NAMALWA (cell line): ENCODE measurements around the gene THBS4.
"Not testable (repeated sequence)": the region's sequence is repeated elsewhere in the genome, so short reads cannot be mapped to it uniquely, and the experiment has no call there.

Experiments
- DNase-seq: peaks from one replicate; pipeline ENCODE4 v3.0.0-alpha.2; 2015; ENCODE audit warnings: low spot score

The THBS4 gene

GRCh38 chr5:80076131-80077050 lies 41.2 kb downstream of the THBS4 start:
- DNase-seq = no peak

GRCh38 chr5:80077051-80077714 lies 42.0 kb downstream of the THBS4 start:
- DNase-seq = no peak

GRCh38 chr5:80078921-80079320 lies 43.8 kb downstream of the THBS4 start:
- DNase-seq = no peak

DNA sequence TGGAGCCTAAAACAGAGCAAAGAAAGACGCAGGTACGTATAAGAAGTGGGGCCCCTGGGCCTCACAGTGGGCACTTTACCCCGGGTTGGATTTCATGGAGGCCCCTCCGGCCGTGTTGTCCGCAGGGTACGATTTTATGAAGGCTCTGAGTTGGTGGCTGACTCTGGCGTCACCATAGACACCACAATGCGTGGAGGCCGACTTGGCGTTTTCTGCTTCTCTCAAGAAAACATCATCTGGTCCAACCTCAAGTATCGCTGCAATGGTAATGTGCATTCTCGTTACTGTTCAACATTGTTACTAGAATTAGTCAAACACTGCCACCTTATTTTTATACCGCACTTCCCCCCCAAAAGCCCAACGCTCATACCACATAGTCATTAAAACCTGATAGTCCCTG lies 47.1 kb downstream of the THBS4 start:
- no peak for DNase-seq

GRCh38 chr5:80082731-80083100 lies 47.6 kb downstream of the THBS4 start:
- DNase-seq = peak; percentile 66

- DNase-seq = peak; percentile 72
These were observed 48.1 kb downstream of the THBS4 start for GRCh38 chr5:80083101-80083890.

DNA sequence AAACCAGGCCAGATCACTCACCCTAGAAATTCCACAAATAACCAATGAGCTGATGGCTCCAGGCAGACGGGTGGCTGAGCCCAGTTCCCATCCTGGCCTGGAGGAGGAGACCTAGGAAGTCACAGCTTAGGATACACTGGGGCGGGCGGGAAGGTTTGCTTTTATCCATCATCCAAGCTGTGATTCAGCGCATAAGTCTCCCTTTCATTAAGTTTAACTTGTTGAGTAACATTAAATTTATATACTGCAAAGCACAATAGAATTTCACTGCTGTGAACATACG lies 55.7 kb downstream of the THBS4 start:
- no peak for DNase-seq

DNA sequence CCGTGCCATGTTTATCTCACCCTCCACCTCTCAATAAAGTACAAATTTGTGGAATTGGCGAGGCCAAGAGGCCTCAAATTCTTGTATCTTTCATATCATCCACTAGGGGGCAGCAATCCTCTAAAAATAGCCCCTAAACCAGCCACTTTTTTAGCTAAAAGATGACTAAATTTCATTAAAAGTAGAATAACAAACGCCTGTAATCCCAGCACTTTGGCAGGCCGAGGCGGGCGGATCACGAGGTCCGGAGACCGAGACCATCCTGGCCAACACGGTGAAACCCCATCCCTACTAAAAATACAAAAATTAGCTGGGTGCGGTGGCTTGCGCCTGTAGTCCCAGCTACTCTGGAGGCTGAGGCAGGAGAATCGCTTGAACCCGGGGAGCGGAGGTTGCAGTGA lies 56.6 kb downstream of the THBS4 start:
- DNase-seq = peak; percentile 70

- no peak for DNase-seq
These were observed 57.4 kb downstream of the THBS4 start for GRCh38 chr5:80092486-80093107.

DNA sequence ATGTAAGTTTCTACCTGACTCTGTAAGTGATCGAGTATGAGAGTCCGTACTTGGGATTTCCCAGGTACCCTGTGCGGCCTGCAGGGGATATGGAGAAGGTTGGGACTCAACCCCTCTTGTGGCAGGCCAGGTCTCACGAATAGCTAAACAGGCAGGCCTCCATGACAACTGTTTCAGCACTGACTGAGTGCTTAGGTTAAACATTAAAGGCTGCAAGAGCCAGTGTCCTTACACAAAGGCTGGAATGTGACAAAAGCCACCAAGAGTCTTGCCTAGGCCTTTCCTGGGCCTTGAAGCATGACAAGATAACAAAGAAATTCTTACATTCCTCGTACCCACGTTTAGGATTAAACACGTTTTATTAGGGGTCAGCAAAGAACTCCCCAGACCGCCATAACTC lies 58.6 kb downstream of the THBS4 start:
- no peak for DNase-seq

GRCh38 chr5:80094236-80094738 lies 59.1 kb downstream of the THBS4 start:
- no peak for DNase-seq

DNA sequence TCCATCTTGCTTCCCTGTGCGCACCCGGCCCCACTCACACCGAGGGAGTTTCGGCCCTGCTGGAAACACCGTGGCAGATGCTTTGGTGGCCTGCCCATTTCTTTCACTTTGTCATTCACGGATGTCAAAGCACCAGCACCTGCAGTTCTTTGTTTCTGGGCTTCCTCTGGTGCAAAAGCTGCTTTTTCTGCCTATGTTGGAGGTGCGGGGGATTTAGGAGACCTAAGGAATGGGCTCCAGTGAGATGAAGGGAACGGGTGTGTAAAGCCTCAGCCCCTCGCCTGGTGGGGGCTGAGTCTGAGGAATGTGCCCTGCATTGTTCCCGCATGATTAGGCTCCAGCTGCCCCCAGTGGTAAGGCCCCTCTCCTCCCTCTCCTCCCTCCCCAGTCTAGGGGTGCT lies 62.3 kb downstream of the THBS4 start:
- DNase-seq = no peak

GRCh38 chr5:80101993-80102392 lies 66.8 kb downstream of the THBS4 start:
- DNase-seq = no peak

DNA sequence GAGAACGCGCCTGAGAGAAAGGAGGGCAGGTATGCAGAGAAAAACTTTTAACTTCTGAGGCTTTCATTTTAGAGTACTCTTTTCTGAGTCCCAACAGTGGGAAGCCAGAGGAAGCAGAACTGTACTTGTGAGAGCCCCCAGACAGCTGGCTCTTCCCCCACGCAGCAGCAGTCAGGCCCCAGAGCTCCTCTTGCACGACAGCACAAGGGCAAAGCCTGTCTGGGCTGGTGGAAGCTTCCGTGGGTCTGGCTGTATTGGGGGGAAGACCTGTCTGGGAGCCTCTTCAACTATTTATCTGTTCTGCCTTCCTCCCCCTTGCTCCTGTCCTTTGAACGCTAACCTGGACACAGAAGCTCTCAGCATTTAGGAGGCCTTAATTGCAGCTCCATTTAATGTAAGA lies 68.2 kb downstream of the THBS4 start:
- no peak for DNase-seq

GRCh38 chr5:80105698-80106439 lies 70.7 kb downstream of the THBS4 start:
- DNase-seq = no peak

DNA sequence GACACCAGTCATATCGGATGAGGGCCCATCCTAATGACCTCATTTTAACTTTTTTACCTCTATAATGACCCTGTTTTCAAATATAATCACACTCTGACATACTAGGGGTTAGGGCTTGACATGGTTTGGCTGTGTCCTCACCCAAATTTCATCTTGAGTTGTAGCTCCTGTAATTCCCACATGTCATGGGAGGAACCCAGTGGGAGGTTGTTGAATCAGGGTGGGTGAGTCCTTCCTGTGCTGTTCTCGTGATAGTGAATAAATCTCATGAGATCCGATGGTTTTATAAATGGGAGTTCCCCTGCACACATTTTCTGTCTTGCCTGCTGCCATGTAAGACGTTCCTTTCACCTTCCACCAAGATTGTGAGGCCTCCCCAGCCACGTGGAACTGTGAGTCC lies 71.8 kb downstream of the THBS4 start:
- no peak for DNase-seq

- DNase-seq = peak; percentile 12
These were observed 74.7 kb downstream of the THBS4 start for GRCh38 chr5:80109646-80110478.

- not testable (repeated sequence) for DNase-seq
These were observed 76.3 kb downstream of the THBS4 start for GRCh38 chr5:80111376-80111990.

- no peak for DNase-seq
These were observed 79.7 kb downstream of the THBS4 start for GRCh38 chr5:80114860-80115259.

GRCh38 chr5:80116000-80116399 lies 80.9 kb downstream of the THBS4 start:
- no peak for DNase-seq
